Ectodermal cell (in vitro differentiated cells): ENCODE results near the gene SLC9A9.
"Not testable (repeated sequence)": the region's sequence is repeated elsewhere in the genome, so short reads cannot be mapped to it uniquely, and the experiment has no call there.

Experiments used
- H3K27ac ChIP-seq: 2 replicates; pipeline ENCODE4 v1.7.0; 2013; ENCODE audit warnings: mild to moderate bottlenecking, low read depth, low read length; ENCODE audit not compliant: insufficient read depth, poor library complexity, severe bottlenecking
- H3K27me3 ChIP-seq: 2 replicates; pipeline ENCODE4 v1.7.0; 2013; ENCODE audit warnings: mild to moderate bottlenecking, low read length; ENCODE audit not compliant: insufficient read depth, control insufficient read depth, poor library complexity, severe bottlenecking
- H3K36me3 ChIP-seq: one replicate; pipeline ENCODE4 v1.7.0; 2013; ENCODE audit warnings: low read length; ENCODE audit not compliant: control insufficient read depth, insufficient read depth
- H3K4me1 ChIP-seq: one replicate; pipeline ENCODE4 v1.7.0; 2013; ENCODE audit warnings: low read length; ENCODE audit not compliant: control insufficient read depth, insufficient read depth
- H3K4me3 ChIP-seq: 2 replicates; pipeline ENCODE4 v1.7.0; 2013; ENCODE audit warnings: low read depth, low read length, control low read depth; ENCODE audit not compliant: insufficient read depth
- H3K9me3 ChIP-seq: 2 replicates; pipeline ENCODE4 v1.7.0; 2013; ENCODE audit warnings: mild to moderate bottlenecking, low read length, moderate library complexity; ENCODE audit not compliant: control insufficient read depth
- WGBS, 2 experiments: methylation state at CpG; one replicate each; pipeline ENCODE4 v1.1.7; 2013; ENCODE audit warnings: missing lambda C conversion rate in 2 of 2; 5-methylcytosine and 5-hydroxymethylcytosine counted together

Gene SLC9A9

DNA sequence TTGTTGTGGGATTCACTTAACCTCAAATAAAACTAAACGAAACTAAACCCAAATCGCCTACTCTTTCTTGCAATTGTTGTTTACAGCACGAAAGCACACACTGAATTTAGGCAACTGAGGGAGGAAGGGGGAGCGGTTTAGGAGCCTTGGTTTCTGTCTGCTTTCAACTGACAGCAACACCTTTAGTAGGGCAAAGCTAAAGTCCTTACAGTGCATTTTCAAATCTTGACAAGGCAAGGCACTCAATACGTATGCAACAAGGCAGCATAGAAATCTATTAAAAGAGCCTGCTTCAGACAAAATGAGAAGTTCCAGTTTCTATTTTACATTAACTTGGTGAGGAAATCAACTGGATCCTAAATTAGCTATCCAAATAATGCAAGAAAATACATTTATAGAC, 554.1 kb downstream of the SLC9A9 start:
- no peak overlapping the region for H3K27ac ChIP-seq
- WGBS, 2 experiments: 89 to 97% methylated on average over 5 of the region's 5 CpGs
- H3K9me3 ChIP-seq: no peaks in the 10 kb centered on the region
- H3K27me3 ChIP-seq: no peaks in the 10 kb centered on the region
- no peak overlapping the region for H3K4me3 ChIP-seq
- no peaks in the 10 kb centered on the region for H3K4me1 ChIP-seq
- H3K36me3 ChIP-seq: no peaks in the 10 kb centered on the region

DNA sequence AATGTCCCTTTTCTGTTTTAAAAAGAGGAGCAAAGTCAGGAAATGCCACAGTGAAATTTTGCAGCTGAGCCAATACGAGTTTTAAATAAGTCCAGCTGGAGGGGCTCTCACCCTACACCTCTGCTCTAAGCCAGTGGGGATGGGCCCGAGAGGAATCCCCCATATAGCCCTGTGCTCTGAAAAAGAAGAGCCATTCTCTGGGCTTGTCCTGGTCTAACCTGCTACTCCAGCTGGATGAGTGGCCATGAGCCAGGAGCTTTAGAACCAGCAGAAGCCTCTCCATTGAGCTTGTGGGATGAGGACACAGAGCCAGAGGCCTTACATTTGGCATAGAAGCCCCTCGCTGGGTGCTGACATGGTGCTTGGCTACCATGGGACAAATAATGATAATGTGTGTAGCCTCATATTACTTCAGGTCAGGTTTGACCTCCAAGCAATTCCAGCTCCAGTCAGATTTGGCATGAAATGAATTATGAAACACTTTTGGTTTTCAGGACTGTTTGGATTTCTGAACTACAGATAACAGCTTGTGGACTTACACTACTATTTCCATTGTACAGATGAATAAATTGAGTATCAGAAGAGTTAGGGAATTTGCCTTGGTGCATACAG, 556.3 kb downstream of the SLC9A9 start:
- H3K27ac ChIP-seq: no peak overlapping the region
- WGBS, 2 experiments: 90 to 94% methylated on average over 3 of the region's 3 CpGs
- H3K9me3 ChIP-seq: no peaks in the 10 kb centered on the region
- H3K36me3 ChIP-seq: no peaks in the 10 kb centered on the region
- H3K27me3 ChIP-seq: no peaks in the 10 kb centered on the region
- H3K4me3 ChIP-seq: no peak overlapping the region
- H3K4me1 ChIP-seq: no peaks in the 10 kb centered on the region

DNA sequence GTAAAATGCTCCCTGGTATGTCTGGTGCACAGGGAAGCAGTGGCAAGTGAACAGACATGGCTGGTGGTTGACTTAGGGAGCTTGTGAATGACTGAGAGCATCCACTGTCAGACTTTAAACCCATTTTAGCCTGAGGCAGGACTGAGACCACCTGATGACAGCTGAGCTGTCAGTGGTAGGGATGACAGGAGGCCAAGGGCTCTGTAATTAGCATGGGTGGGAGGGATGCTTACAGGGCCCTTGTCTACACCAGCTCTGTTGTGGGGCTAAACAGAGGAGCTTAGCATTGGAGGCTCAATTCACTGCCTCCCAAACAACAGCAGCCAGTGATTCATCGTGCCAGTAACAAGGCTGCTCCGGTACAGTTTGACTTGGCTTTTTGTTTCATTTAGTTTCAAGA, 559.3 kb downstream of the SLC9A9 start:
- Histone ChIP-seq H3K4me3 (no peak overlapping the region), H3K9me3 (no peaks in the 10 kb centered on the region), H3K4me1 (no peaks in the 10 kb centered on the region), H3K27ac (no peak overlapping the region), H3K27me3 (no peaks in the 10 kb centered on the region), H3K36me3 (no peaks in the 10 kb centered on the region)
- WGBS, 2 experiments: 82 to 85% methylated on average over 2 of the region's 2 CpGs

DNA sequence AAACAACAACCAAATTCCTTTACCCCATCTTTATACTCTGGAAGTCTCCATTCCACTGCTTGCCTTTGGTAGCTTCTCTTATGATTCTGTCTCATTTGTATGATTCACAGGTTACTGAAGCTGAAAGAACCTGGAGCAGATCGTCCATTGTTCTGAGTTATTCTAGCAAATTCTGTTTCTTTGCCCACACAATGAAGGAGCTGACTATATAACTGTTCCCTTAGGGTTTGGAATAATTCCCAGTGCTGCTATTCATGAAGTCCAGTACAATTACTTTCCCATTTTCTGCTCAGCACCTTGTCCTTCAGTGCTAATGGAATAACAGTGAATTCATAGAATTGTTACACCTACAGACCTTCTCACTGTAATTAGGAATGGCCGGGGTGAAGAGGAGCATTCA, 560.9 kb downstream of the SLC9A9 start:
- no peaks in the 10 kb centered on the region for H3K36me3 ChIP-seq
- H3K27ac ChIP-seq: no peak overlapping the region
- no peaks in the 10 kb centered on the region for H3K9me3 ChIP-seq
- no peaks in the 10 kb centered on the region for H3K27me3 ChIP-seq
- H3K4me1 ChIP-seq: no peaks in the 10 kb centered on the region
- no peak overlapping the region for H3K4me3 ChIP-seq
- 95 to 98% methylated on average over 1 to 2 of the region's 2 CpGs for WGBS, 2 experiments

DNA sequence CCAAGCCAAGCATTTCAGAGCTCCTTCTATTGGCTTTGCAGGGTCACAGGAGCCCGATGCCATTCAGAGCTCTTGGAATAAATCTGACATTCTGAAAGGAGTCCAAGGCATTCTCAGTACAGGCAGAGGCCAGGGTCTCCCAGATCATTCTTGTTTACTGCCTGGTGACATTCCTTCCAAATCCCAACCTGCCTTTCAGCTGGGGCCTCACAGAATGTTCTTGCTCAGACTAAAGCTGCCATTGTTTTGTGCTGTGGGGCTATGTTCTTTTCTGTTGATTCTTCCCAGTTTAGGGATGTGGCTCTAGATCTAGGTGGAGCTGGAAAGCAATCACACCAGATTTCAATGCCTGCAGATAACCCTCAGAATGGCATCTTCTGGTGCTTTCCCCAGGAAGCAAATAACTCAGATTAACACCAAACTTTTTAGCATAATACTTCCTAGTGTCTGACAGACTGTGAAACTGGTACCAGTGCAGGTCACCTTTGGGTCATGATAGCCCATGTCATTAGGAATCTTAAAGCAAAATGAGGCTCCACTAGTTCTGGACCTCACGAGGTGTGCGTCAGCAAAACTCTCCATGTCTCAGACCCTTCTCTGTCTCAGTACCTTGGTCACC, 561.8 kb downstream of the SLC9A9 start:
- H3K9me3 ChIP-seq: no peaks in the 10 kb centered on the region
- no peaks in the 10 kb centered on the region for H3K27me3 ChIP-seq
- H3K4me1 ChIP-seq: no peaks in the 10 kb centered on the region
- no peak overlapping the region for H3K27ac ChIP-seq
- H3K4me3 ChIP-seq: no peak overlapping the region
- WGBS, 2 experiments: 97 to 98% methylated on average over 3 of the region's 3 CpGs
- H3K36me3 ChIP-seq: no peaks in the 10 kb centered on the region

DNA sequence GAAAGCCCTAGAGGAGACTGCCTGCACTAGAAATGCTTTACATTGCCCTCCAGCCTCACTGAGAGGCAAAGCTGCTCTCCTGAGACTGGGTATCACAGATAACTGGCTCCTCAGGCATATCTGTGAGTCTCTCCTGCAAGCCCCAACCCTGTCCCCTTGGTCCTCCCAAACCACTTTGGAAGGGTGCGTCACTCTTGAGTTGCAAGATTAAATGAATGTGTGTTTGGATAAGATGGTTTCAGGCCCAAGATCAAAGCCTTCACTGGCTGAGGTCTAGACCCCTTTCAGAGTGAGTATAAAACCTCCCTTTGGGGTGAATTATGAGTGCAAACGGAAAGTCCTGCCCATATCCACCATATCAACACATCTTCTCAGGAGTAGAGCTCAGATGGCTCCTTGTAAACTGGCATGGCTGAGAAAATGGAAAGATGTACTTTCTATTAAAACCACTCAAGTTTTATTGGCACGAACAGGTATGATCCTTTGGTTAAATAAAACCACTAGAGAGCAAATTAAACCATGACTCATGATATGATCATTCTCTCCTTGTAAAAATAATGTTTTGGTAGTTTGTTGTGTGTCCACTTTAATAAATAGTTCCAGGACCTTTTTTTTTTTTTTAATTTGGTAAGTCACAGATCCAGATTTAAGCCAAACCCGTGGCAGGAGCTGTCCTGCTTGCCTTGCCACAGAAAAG, 564.7 kb downstream of the SLC9A9 start:
- WGBS, 2 experiments: 92 to 94% methylated on average over 2 to 4 of the region's 4 CpGs

DNA sequence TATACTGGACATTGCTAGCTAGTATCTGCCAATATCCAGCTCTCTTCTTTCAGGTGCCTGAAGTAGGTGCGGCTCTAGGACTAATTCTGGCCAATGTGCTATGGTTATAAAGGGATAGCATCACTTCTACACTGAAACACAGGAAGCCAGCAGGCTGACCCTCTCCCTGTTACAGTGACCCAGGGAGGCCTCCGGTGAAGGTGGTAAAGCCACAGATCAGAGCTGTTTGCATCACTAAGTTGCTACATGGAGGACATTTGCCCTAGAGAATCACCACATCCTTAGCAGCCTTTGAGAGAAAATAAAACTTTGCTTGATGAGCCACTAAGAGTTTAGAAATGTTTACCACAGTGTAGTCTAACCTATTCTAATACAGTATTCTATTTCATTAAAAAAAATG, 567.3 kb downstream of the SLC9A9 start:
- Histone ChIP-seq H3K4me3 (no peak overlapping the region), H3K4me1 (no peaks in the 10 kb centered on the region), H3K27me3 (no peaks in the 10 kb centered on the region), H3K27ac (no peak overlapping the region), H3K36me3 (no peaks in the 10 kb centered on the region), H3K9me3 (no peaks in the 10 kb centered on the region)
- 90 to 94% methylated on average over 2 of the region's 2 CpGs for WGBS, 2 experiments

More for the DNA sequence above, 564.7 kb downstream of the SLC9A9 start:
- Histone ChIP-seq H3K27ac (no peak overlapping the region), H3K9me3 (no peaks in the 10 kb centered on the region), H3K4me1 (no peaks in the 10 kb centered on the region), H3K27me3 (no peaks in the 10 kb centered on the region), H3K4me3 (no peak overlapping the region), H3K36me3 (no peaks in the 10 kb centered on the region)

DNA sequence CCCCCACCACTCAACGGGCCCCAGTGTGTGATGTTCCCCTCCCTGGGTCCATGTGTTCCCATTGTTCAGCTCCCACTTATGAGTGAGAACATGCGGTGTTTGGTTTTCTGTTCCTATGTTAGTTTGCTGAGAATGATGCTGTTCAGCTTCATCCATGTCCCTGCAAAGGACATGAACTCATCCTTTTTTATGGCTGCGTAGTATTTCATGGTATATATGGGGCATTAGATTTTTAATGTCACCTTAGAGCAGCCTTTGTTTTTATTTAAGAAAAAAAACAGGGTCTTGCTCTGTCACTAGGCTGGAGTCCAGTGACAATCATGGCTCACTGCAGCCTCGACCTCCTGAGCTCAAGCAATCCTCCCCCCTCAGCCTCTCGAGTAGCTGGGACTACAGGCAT, 568.7 kb downstream of the SLC9A9 start:
- H3K27ac ChIP-seq, H3K9me3 ChIP-seq, H3K27me3 ChIP-seq, H3K4me3 ChIP-seq, H3K4me1 ChIP-seq, H3K36me3 ChIP-seq: not testable (repeated sequence)
- 91 to 97% methylated on average over 5 of the region's 5 CpGs for WGBS, 2 experiments

DNA sequence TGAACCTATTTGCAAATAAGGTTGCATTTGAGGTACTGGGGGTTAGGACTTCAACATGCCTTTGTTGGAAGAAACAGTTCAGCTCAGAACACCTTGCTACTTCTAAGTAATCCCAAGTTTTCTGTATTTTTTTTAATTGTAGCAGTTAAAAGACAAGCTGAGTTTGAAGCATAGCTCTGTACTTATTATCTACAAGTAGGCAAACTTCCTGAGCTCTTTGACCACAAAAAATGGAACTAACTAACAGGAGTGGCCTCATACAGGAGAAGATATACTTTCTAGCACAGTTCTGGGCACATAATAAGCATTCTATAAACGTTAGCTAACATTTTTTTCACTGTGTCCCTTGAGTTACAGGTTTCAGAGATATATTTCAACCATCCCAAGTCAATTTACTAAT, 569.5 kb downstream of the SLC9A9 start:
- Histone ChIP-seq H3K27me3 (no peaks in the 10 kb centered on the region), H3K4me1 (no peaks in the 10 kb centered on the region), H3K4me3 (no peak overlapping the region), H3K9me3 (no peaks in the 10 kb centered on the region), H3K27ac (no peak overlapping the region), H3K36me3 (no peaks in the 10 kb centered on the region)
- 90 to 92% methylated on average over 1 of the region's 1 CpG for WGBS, 2 experiments

DNA sequence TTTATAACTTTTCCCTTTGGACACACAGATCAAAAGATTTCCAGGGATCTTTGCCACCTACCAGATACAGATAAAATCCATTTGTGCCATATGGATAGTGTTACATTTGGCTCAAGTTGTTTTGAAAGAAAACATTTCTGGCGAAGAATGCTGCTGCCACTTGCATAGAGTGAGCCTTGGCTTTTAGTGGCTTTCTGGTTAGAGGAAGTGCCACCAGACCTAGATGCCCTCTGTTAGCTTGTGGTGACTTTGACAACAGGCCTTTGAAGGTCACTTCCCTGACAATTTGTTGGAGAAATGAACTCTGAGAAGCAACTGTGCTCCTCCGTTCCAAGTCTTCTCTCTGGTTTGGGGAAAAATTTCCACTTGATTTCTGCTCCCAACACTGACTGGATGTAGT, 570.7 kb downstream of the SLC9A9 start:
- no peaks in the 10 kb centered on the region for H3K4me1 ChIP-seq
- no peaks in the 10 kb centered on the region for H3K27me3 ChIP-seq
- 93 to 96% methylated on average over 2 of the region's 2 CpGs for WGBS, 2 experiments
- H3K9me3 ChIP-seq: no peaks in the 10 kb centered on the region
- H3K36me3 ChIP-seq: no peaks in the 10 kb centered on the region
- no peak overlapping the region for H3K4me3 ChIP-seq
- no peak overlapping the region for H3K27ac ChIP-seq
